GM19193 (cell line): ENCODE results near the gene FKBP5.

Experiments
- POLR2A ChIP-seq: IDR thresholded peaks from 4 replicates; pipeline ENCODE4 v1.6.1; 2011; ENCODE audit not compliant: insufficient read depth, insufficient read length; ENCODE audit errors: extremely low read depth

The FKBP5 gene

DNA sequence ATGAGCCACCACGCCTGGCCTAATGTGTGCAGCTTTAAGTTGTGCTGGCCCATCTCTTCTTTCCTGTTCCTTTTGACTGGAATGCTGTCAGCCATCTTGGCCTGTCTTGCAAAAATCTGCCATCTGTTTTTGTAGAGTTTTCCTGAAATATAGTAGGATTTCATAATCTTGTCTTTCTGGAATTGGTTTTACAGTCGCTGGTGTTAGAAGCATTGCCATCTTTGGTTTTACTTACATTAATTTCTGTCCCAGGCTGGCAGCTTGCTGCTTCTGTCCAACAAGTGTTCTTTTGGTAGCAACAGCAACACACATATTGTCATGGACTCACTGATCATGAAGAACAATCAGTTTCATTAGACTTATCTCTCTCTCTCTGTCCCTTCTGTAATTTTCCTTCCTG, 146.9 kb downstream of the FKBP5 start:
- no peak for TF ChIP-seq POLR2A

GRCh38 chr6:35539223-35539622, 149.5 kb downstream of the FKBP5 start:
- no peak for TF ChIP-seq POLR2A

DNA sequence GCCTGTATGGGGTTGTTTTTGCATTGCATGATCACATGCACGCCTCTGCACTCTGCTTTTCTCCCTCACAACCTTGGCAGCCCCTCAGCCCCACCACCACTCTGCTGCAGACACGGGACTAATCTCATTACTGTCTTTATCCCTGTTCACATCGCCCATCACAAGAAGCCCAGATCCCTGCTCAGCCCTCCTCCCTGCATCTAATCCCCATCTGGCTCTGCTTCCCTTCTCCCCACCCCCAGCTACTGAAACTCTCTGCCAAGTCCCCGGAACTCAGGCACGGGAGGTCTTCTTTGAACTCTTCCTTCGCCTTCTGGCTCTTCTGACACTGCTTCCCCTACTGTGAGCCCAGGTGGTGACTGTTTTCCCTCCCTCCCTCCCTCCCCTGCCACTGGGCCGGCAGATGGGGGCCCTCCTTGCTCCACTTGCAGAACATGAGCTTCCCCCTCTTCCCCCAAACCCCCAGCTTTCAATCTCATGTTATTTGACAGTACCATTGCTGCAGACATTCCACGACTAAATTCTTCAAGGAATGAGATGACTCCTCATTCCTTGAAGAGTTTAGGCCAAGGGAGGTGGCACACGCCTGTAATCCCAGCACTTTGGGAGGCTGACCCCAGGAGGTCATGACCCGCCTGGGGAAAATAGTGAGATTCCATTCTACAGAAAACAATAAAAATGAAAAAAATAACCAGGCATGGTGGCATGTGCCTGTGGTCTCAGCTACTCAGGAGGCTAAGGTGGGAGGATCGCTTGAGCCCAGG, 154.1 kb downstream of the FKBP5 start:
- no peak for TF ChIP-seq POLR2A

- TF ChIP-seq POLR2A = no peak
These were observed 154.7 kb downstream of the FKBP5 start for GRCh38 chr6:35533981-35534380.

DNA sequence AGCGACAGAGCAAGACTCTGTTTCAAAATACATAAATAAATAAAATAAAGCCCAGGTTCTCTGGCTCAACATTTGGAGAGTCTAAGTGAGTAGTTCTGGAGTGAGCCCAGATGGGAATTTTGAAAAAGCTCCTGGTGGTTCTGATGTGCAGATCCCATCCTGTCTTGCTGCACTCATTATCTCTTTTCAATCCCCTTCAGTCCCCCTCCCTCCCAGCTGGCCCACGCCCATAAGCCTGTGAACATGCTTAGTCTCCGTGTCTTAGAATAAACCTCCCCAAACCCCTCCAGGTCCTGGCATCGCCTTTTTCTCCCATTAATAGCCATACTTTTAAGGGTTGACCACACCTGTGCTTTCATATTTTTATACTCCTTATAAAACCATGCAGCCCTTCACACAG, 156.6 kb downstream of the FKBP5 start:
- no peak for TF ChIP-seq POLR2A

DNA sequence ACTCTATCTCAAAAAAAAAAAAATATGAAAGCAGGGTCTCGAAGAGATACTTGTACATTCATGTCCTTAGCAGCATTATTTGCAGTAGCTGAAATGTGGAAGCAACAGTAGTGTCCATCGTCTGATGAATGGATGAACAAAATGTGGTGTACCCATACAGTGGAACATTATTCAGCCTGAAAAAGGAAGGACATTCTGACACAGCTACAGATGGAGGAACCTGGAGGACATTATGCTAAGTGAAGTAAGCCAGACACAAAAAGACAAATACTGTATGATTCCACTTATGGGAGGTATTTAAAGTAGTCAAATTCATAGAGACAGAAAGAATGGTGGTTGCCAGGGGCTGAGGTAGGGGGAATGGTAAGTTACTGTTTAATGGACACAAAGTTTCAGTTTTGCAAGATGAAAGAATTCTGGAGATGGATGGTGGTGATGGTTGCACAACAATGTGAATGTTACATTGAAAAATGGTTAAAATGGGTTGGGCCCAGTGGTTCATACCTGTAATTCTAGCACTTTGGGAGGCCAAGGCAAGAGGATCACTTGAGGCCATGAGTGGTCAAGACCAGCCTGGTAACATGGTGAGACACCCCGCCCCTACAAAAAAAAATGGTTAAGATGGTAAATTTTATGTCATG, 164.2 kb downstream of the FKBP5 start:
- TF ChIP-seq POLR2A = no peak
